RWPE2 (cell line): Measurements from ENCODE around the gene NANS.
"Not testable (repeated sequence)": the region's sequence is repeated elsewhere in the genome, so short reads cannot be mapped to it uniquely, and the experiment has no call there.

Experiments
- ATAC-seq: fragments of 200-7000 bp; cut with Tn5 transposase; 3 replicates; pipeline ENCODE4 v1.9.1; 2021; ENCODE audit warnings: low read depth
- DNase-seq: peaks from one replicate; pipeline ENCODE4 v3.0.0-alpha.2; 2020; ENCODE audit warnings: low spot score
- H3K27ac ChIP-seq: fragments of 450-650 bp; 2 replicates; pipeline ENCODE4 v1.5.1; 2017; ENCODE audit warnings: mild to moderate bottlenecking; ENCODE audit not compliant: poor library complexity, severe bottlenecking
- H3K27me3 ChIP-seq: fragments of 250-450 bp; sonication (Bioruptor Pico); 2 replicates; pipeline ENCODE4 v1.5.1; 2021; ENCODE audit warnings: mild to moderate bottlenecking, moderate library complexity; ENCODE audit not compliant: insufficient read depth, poor library complexity, severe bottlenecking
- H3K36me3 ChIP-seq: fragments of 250-450 bp; sonication (Bioruptor Pico); 2 replicates; pipeline ENCODE4 v1.5.1; 2020; ENCODE audit warnings: low read depth, mild to moderate bottlenecking, moderate library complexity
- H3K4me1 ChIP-seq: fragments of 250-450 bp; sonication (Bioruptor Pico); 2 replicates; pipeline ENCODE4 v1.5.1; 2021; ENCODE audit warnings: mild to moderate bottlenecking, moderate library complexity; ENCODE audit not compliant: insufficient read depth, poor library complexity, severe bottlenecking
- H3K4me3 ChIP-seq: fragments of 250-450 bp; sonication (Bioruptor Pico); 2 replicates; pipeline ENCODE4 v1.5.1; 2021; ENCODE audit warnings: mild to moderate bottlenecking, moderate library complexity; ENCODE audit not compliant: severe bottlenecking
- H3K9me3 ChIP-seq: fragments of 250-450 bp; sonication (Bioruptor Pico); 2 replicates; pipeline ENCODE4 v1.5.1; 2021; ENCODE audit warnings: mild to moderate bottlenecking, moderate library complexity; ENCODE audit not compliant: severe bottlenecking
- CTCF ChIP-seq: fragments of 450-650 bp; IDR thresholded peaks from one replicate; pipeline ENCODE4 v1.5.1; 2017; ENCODE audit warnings: mild to moderate bottlenecking, moderate library complexity; ENCODE audit not compliant: poor library complexity, severe bottlenecking

NANS gene

DNA sequence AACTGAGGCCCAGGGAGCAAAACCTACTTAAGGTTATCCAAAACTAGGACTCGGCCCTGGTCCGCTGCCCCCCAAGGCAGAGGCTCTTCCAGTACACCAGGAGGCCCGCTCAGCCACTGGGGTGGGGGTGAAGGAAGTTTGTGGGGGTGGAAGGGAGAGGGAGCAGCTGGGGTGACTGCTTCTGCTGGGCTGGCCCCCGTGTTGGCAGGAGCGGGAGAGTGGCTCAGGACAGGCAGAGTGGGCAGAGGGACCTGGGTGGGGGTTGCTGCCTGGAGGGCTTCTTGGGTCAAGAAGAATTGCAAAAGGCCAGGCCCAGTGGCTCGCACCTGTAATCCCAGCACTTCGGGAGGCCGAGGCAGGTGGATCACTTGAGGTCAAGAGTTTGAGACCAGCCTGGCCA lies 70.7 kb downstream of the NANS start:
- H3K4me3 ChIP-seq, result no peak overlapping the region
- no peak overlapping the region for H3K27ac ChIP-seq
- no peak for TF ChIP-seq CTCF
- H3K9me3 ChIP-seq, result no peaks in the 10 kb centered on the region
- DNase-seq (no peak), ATAC-seq (no peak)
- no peaks in the 10 kb centered on the region for H3K4me1 ChIP-seq
- peaks cover 58% of the 10 kb centered on the region for H3K36me3 ChIP-seq
- H3K27me3 ChIP-seq, result no peaks in the 10 kb centered on the region

DNA sequence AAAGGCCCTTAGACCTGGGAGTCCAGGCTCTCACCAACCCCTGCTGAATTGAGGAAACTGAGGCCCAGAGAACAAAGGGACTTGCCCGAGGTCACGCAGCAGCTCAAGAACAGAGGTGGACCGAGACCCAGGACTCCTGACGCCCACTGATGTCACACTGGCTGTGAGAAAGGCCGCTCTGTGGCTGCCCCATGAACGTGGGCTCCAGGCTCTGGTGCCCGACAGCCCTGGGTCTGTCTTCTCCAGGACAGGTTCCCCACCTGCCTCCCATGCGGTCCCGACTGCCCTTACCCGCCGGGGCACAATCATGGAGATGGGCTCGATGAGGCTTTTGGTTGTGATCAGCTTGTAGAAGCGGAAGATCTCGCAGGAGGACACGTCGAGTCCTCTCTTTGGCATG lies 71.8 kb downstream of the NANS start:
- ATAC-seq, result no peak

DNA sequence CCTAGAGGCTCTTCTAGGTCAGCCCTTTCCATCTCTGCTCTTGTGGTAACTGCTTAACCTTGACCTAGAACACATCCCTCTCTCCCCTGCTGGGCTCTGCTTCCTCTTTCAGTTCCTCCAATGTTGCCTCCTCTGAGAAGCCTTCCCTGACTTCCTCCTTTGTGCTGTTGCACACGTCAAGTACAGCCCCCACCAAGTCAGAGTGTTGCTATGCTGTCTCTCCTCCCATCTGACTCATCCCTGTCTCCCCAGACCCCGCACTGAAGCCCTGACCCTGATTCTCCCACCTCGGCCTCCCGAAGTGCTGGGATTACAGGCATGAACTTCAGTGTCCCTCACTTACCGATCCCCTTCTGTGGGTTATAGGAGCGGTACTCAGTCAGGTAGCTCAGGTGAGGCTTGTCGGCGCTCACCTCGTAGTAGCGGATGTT lies 72.9 kb downstream of the NANS start:
- no peak overlapping the region for H3K27ac ChIP-seq
- DNase-seq, result peak; percentile 15
- H3K4me3 ChIP-seq, result no peak overlapping the region
- H3K27me3 ChIP-seq, result no peaks in the 10 kb centered on the region
- no peak for ATAC-seq
- H3K4me1 ChIP-seq, result no peaks in the 10 kb centered on the region
- no peak for TF ChIP-seq CTCF
- no peaks in the 10 kb centered on the region for H3K9me3 ChIP-seq
- peaks cover 70% of the 10 kb centered on the region for H3K36me3 ChIP-seq

More for the DNA sequence above, 71.8 kb downstream of the NANS start:
- no peaks in the 10 kb centered on the region for H3K4me1 ChIP-seq
- peaks cover 65% of the 10 kb centered on the region for H3K36me3 ChIP-seq
- no peak overlapping the region for H3K27ac ChIP-seq
- no peak overlapping the region for H3K4me3 ChIP-seq
- no peaks in the 10 kb centered on the region for H3K9me3 ChIP-seq
- H3K27me3 ChIP-seq, result no peaks in the 10 kb centered on the region
- DNase-seq, result peak; percentile 55
- TF ChIP-seq CTCF, result no peak

- H3K9me3 ChIP-seq, H3K27me3 ChIP-seq, DNase-seq, H3K4me3 ChIP-seq, ATAC-seq, H3K4me1 ChIP-seq, H3K27ac ChIP-seq: not testable (repeated sequence)
- peaks cover 68% of the 10 kb centered on the region for H3K36me3 ChIP-seq
These were observed 73.5 kb downstream of the NANS start for GRCh38 chr9:98130060-98130459.

- Histone ChIP-seq H3K27me3 (no peaks in the 10 kb centered on the region), H3K36me3 (peaks cover 71% of the 10 kb centered on the region), H3K9me3 (no peaks in the 10 kb centered on the region), H3K4me1 (no peaks in the 10 kb centered on the region), H3K4me3 (no peak overlapping the region), H3K27ac (no peak overlapping the region)
- DNase-seq, result no peak
- no peak for ATAC-seq
- TF ChIP-seq CTCF, result no peak
These were observed 74.2 kb downstream of the NANS start for GRCh38 chr9:98130576-98131228.
